Liver (tissue), 3 donors: Measurements from ENCODE around the gene PLPP4.

ENCODE experiments used
- FOXA1 ChIP-seq: IDR thresholded peaks from 2 replicates; pipeline ENCODE4 v1.6.1; 2016; ENCODE audit warnings: antibody characterized with exemption
- GABPA ChIP-seq, 2 donors: IDR thresholded peaks in 1 of 2; conservative IDR thresholded peaks in 1 of 2; 2 replicates each; pipeline ENCODE4 v1.6.1; 2016; ENCODE audit warnings: antibody characterized with exemption in 2 of 2, mild to moderate bottlenecking in 1 of 2, moderate library complexity in 1 of 2
- RXRA ChIP-seq, 2 donors: IDR thresholded peaks; 2 replicates each; pipeline ENCODE4 v1.6.1; 2017 to 2018; ENCODE audit warnings: antibody characterized with exemption in 2 of 2, mild to moderate bottlenecking in 1 of 2
- TAF1 ChIP-seq: conservative IDR thresholded peaks from 2 replicates; pipeline ENCODE4 v1.6.1; 2016; ENCODE audit warnings: antibody characterized with exemption, mild to moderate bottlenecking
- TF ChIP-seq, protein P1 (sequence below): fragments of 150-350 bp; IDR thresholded peaks from 2 replicates; pipeline ENCODE4 v1.5.1; 2017; ENCODE audit warnings: improper control_type of control experiment, low read depth, low read length; ENCODE audit not compliant: missing input control
- TF ChIP-seq, protein P2 (sequence below): IDR thresholded peaks from 2 replicates; pipeline ENCODE4 v1.6.1; 2016; ENCODE audit warnings: antibody characterized with exemption, mild to moderate bottlenecking
- TF ChIP-seq, protein P3 (sequence below): IDR thresholded peaks from 2 replicates; pipeline ENCODE4 v1.6.1; 2016; ENCODE audit warnings: antibody characterized with exemption
- donor health status: healthy.
- donor health status: healthy.

DNA sequence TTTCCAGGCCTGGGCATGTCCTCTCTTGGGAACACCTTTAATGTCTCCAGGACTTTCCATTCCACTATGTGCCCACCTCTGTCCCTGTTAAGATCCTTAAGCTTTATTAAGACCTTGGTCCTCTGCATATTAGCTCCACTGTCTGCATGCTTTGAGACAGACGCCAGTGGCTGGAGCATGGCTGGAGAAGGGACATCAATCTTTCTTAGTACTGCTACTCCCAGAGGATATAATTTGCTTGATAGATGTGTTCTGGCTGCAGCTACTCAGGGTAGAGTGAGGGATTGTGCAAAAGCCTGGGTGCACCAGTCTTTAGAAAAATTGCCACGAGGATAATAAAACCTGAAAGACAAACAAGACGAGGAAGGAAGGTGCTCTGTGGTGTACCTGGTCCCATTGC lies 42.9 kb downstream of the PLPP4 start:
- TF ChIP-seq TAF1 (no peak), FOXA1 (no peak), RXRA (IDR thresholded peaks at IDR 0.05) (no peak), GABPA (IDR thresholded peaks at IDR 0.05 in 1 of 2, conservative IDR thresholded peaks at IDR 0.05 in 1 of 2) (no peak)
- TF ChIP-seq, protein P1, sequence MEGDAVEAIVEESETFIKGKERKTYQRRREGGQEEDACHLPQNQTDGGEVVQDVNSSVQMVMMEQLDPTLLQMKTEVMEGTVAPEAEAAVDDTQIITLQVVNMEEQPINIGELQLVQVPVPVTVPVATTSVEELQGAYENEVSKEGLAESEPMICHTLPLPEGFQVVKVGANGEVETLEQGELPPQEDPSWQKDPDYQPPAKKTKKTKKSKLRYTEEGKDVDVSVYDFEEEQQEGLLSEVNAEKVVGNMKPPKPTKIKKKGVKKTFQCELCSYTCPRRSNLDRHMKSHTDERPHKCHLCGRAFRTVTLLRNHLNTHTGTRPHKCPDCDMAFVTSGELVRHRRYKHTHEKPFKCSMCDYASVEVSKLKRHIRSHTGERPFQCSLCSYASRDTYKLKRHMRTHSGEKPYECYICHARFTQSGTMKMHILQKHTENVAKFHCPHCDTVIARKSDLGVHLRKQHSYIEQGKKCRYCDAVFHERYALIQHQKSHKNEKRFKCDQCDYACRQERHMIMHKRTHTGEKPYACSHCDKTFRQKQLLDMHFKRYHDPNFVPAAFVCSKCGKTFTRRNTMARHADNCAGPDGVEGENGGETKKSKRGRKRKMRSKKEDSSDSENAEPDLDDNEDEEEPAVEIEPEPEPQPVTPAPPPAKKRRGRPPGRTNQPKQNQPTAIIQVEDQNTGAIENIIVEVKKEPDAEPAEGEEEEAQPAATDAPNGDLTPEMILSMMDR, result no peak
- TF ChIP-seq, protein P2, sequence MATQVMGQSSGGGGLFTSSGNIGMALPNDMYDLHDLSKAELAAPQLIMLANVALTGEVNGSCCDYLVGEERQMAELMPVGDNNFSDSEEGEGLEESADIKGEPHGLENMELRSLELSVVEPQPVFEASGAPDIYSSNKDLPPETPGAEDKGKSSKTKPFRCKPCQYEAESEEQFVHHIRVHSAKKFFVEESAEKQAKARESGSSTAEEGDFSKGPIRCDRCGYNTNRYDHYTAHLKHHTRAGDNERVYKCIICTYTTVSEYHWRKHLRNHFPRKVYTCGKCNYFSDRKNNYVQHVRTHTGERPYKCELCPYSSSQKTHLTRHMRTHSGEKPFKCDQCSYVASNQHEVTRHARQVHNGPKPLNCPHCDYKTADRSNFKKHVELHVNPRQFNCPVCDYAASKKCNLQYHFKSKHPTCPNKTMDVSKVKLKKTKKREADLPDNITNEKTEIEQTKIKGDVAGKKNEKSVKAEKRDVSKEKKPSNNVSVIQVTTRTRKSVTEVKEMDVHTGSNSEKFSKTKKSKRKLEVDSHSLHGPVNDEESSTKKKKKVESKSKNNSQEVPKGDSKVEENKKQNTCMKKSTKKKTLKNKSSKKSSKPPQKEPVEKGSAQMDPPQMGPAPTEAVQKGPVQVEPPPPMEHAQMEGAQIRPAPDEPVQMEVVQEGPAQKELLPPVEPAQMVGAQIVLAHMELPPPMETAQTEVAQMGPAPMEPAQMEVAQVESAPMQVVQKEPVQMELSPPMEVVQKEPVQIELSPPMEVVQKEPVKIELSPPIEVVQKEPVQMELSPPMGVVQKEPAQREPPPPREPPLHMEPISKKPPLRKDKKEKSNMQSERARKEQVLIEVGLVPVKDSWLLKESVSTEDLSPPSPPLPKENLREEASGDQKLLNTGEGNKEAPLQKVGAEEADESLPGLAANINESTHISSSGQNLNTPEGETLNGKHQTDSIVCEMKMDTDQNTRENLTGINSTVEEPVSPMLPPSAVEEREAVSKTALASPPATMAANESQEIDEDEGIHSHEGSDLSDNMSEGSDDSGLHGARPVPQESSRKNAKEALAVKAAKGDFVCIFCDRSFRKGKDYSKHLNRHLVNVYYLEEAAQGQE, result no peak
- TF ChIP-seq, protein P3, sequence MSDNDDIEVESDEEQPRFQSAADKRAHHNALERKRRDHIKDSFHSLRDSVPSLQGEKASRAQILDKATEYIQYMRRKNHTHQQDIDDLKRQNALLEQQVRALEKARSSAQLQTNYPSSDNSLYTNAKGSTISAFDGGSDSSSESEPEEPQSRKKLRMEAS, result no peak
